K562 (cell line): ENCODE measurements around the gene ASB4. TPM values are rescaled to one million over a fixed set of nuclear protein-coding genes. Genes with fewer than 3 reads are reported as not detected.

Experiments used
- ATAC-seq: fragments of 200-7000 bp; cut with Tn5 transposase; 3 replicates; pipeline ENCODE4 v1.9.1; 2020; ENCODE audit warnings: moderate library complexity
- BruUV-seq: library from RNA; stranded (reverse); fragments of 400-500 nt; replicated peaks from 2 replicates; lab custom pipeline; 2021; lab: Mats Ljungman, UMichigan
- CTCF ChIA-PET: fragments of 300-600 bp; formaldehyde crosslinking; extraction: SDS; loops from one replicate; lab custom pipeline; 2021; ENCODE audit warnings: low intra/inter-chr PET ratio; lab: Yijun Ruan, JAX
- POLR2A ChIA-PET: fragments of 300-600, 350-650 bp; sonication (Branson Sonifier 250); formaldehyde crosslinking; extraction: SDS; loops from one replicate; lab custom pipeline; 2021; ENCODE audit warnings: antibody characterized with exemption, inconsistent platforms; lab: Yijun Ruan, JAX
- DNase-seq, 4 experiments: peaks; one replicate each; pipeline versions ENCODE4 v3.0.0 to v3.0.0-alpha.2; 2011 to 2018; ENCODE audit warnings: low spot score in 3 of 4, mixed read lengths in 3 of 4; ENCODE audit errors: extremely low read depth in 1 of 4
- FAIRE-seq: peaks from 2 replicates; lab custom pipeline; 2011; peaks lifted over from hg19 to GRCh38; lab: Jason Lieb, UNC
- H2AFZ ChIP-seq: 2 replicates; pipeline ENCODE4 v1.6.0; 2011; ENCODE audit warnings: low read depth, low read length, control low read depth, inconsistent platforms
- H3K27ac ChIP-seq: fragments of 200-600 bp; 3 replicates; pipeline ENCODE4 v1.8.0; 2011; ENCODE audit warnings: low read depth, mild to moderate bottlenecking, control low read depth, inconsistent platforms, low read length, moderate library complexity, mixed read lengths; ENCODE audit errors: extremely low read depth
- H3K27me3 ChIP-seq, 2 experiments: fragments of 300-600 bp in 1 of 2; 2 replicates in 1 of 2; 3 replicates in 1 of 2; pipeline versions ENCODE4 v1.6.0 to v1.8.0; 2011; ENCODE audit warnings: inconsistent platforms in 2 of 2, low read length in 2 of 2, mild to moderate bottlenecking in 1 of 2, mixed read lengths in 1 of 2, moderate library complexity in 1 of 2; ENCODE audit not compliant: control insufficient read depth in 2 of 2, insufficient read depth in 2 of 2
- H3K36me3 ChIP-seq: fragments of 300-600 bp; 3 replicates; pipeline ENCODE4 v1.8.0; 2011; ENCODE audit warnings: mild to moderate bottlenecking, low read length, inconsistent platforms; ENCODE audit not compliant: control insufficient read depth, insufficient read depth
- H3K4me1 ChIP-seq, 2 experiments: fragments of 200-600 bp in 1 of 2; replicated peaks in 1 of 2; 2 replicates in 1 of 2; 3 replicates in 1 of 2; pipeline versions ENCODE4 v1.5.1 to v1.8.0; 2011; ENCODE audit warnings: inconsistent platforms in 2 of 2, low read length in 2 of 2, mild to moderate bottlenecking in 1 of 2, mixed read lengths in 1 of 2, moderate library complexity in 1 of 2; ENCODE audit not compliant: control insufficient read depth in 2 of 2, insufficient read depth in 2 of 2
- H3K4me2 ChIP-seq: 2 replicates; pipeline ENCODE4 v1.6.1; 2011; ENCODE audit warnings: low read length, control low read depth, inconsistent platforms, mixed read lengths; ENCODE audit not compliant: insufficient read depth
- H3K4me3 ChIP-seq: fragments of 200-600 bp; sonication (generic), shearing (Covaris generic); 2 replicates; pipeline ENCODE4 v1.5.1; 2016; ENCODE audit warnings: control low read depth, inconsistent platforms
- H3K79me2 ChIP-seq: fragments of 200-600 bp; 3 replicates; pipeline ENCODE4 v1.8.0; 2011; ENCODE audit warnings: low read length, inconsistent platforms; ENCODE audit not compliant: control insufficient read depth, insufficient read depth
- H3K9ac ChIP-seq, 2 experiments: 2 replicates each; pipeline versions ENCODE4 v1.6.0 to v1.6.1; 2011; ENCODE audit warnings: low read depth in 2 of 2, low read length in 2 of 2, control low read depth in 1 of 2, inconsistent platforms in 1 of 2, mild to moderate bottlenecking in 1 of 2, mixed read lengths in 1 of 2; ENCODE audit not compliant: insufficient read depth in 1 of 2
- H3K9me1 ChIP-seq: one replicate; pipeline ENCODE4 v1.6.0; 2011; ENCODE audit warnings: inconsistent platforms, mild to moderate bottlenecking, low read length, moderate library complexity; ENCODE audit not compliant: control insufficient read depth, insufficient read depth
- H3K9me3 ChIP-seq: replicated peaks from 2 replicates; pipeline ENCODE4 v1.5.1; 2011; ENCODE audit warnings: low read depth, low read length, inconsistent platforms; ENCODE audit not compliant: control insufficient read depth, insufficient read depth
- H4K20me1 ChIP-seq: replicated peaks from 2 replicates; pipeline ENCODE4 v1.6.1; 2011; ENCODE audit warnings: low read length, inconsistent platforms, mixed read lengths; ENCODE audit not compliant: control insufficient read depth, insufficient read depth
- IRF2 ChIP-seq: sonication (generic); formaldehyde crosslinking; IDR thresholded peaks from 2 replicates; pipeline ENCODE4 v1.8.1; 2022; ENCODE audit warnings: mild to moderate bottlenecking, missing genetic modification reagents
- NFRKB ChIP-seq: fragments of 450-650 bp; IDR thresholded peaks from 2 replicates; pipeline ENCODE4 v1.6.1; 2016; ENCODE audit warnings: low read depth
- PCBP1 ChIP-seq: fragments of 200-400 bp; formaldehyde crosslinking; IDR thresholded peaks from 2 replicates; pipeline ENCODE4 v1.6.1; 2018; ENCODE audit warnings: mild to moderate bottlenecking, low read depth, low read length; ENCODE audit not compliant: poor library complexity, severe bottlenecking
- POLR2B ChIP-seq: fragments of 450-650 bp; IDR thresholded peaks from 2 replicates; pipeline ENCODE4 v1.6.1; 2018; ENCODE audit warnings: low read depth; ENCODE audit not compliant: partially characterized antibody
- TFAM ChIP-seq: fragments of 250-450 bp; sonication (Bioruptor Pico); conservative IDR thresholded peaks from 2 replicates; pipeline ENCODE4 v1.5.0; 2021; ENCODE audit warnings: mild to moderate bottlenecking, moderate library complexity
- ZNF695 ChIP-seq: fragments of 450-650 bp; formaldehyde crosslinking; IDR thresholded peaks from 2 replicates; pipeline ENCODE4 v1.4.0; 2020; ENCODE audit warnings: mild to moderate bottlenecking, moderate library complexity
- WGBS: fragments of 100-300 bp; shearing (Covaris generic); methylation state at CpG from one replicate; pipeline ENCODE4 v1.1.6; 2016; ENCODE audit warnings: low coverage, mixed read lengths; ENCODE audit not compliant: insufficient coverage; ENCODE audit errors: missing lambda C conversion rate; 5-methylcytosine and 5-hydroxymethylcytosine counted together
- in situ Hi-C: fragments of 300-500 bp; cut with MboI; formaldehyde crosslinking; loops from 4 replicates; pipeline ENCODE4 v1.15.0; 2018; ENCODE audit warnings: inconsistent platforms, mixed read lengths
- intact Hi-C: fragments of 100-400 bp; cut with micrococcal nuclease; formaldehyde crosslinking; loops from 2 replicates; pipeline ENCODE4 v1.14.2; 2022
- polyA plus RNA-seq, 8 experiments: library from polyadenylated mRNA; depleted of rRNA in 4 of 8; stranded (reverse) in 5 of 8; unstranded in 3 of 8; fragments of >200 nt; fragmentation: Nextera tagmentation in 2 of 8; fragmentation: Illumina TruSeq in 1 of 8; extraction: Ambion mirVana in 2 of 8; extraction: Trizol in 1 of 8; gene quantifications; 2 replicates each; pipeline versions ENCODE4 v1.2.1 to v1.2.3, GENCODE V29; 2011 to 2014; ENCODE audit warnings: inconsistent platforms in 1 of 8, missing spikeins in 1 of 8
- total RNA-seq, 7 experiments: library from RNA; depleted of rRNA in 6 of 7; stranded (reverse); fragments of >200 nt in 6 of 7; fragmentation: Illumina TruSeq in 2 of 7; extraction: Trizol in 2 of 7; gene quantifications; 2 replicates each; pipeline versions ENCODE4 v1.2.1 to v1.2.3, GENCODE V29; 2011 to 2021; ENCODE audit warnings: low replicate concordance in 1 of 7
- TF ChIP-seq, protein P1 (sequence below): fragments of 250-450 bp; sonication (Bioruptor Pico); IDR thresholded peaks from 2 replicates; pipeline ENCODE4 v1.8.0; 2021; ENCODE audit warnings: mild to moderate bottlenecking, moderate library complexity
- TF ChIP-seq, protein P2 (sequence below): sonication (generic); formaldehyde crosslinking; IDR thresholded peaks from 2 replicates; pipeline ENCODE4 v1.9.0; 2022; ENCODE audit warnings: mild to moderate bottlenecking, missing genetic modification reagents

Gene ASB4
- total and polyA plus RNA-seq, 9 of the 15 experiments (the other 6 are each of a cell fraction or from before 2014, with no cell fraction given), result 0.03 to 0.07 TPM; not detected in 7

DNA sequence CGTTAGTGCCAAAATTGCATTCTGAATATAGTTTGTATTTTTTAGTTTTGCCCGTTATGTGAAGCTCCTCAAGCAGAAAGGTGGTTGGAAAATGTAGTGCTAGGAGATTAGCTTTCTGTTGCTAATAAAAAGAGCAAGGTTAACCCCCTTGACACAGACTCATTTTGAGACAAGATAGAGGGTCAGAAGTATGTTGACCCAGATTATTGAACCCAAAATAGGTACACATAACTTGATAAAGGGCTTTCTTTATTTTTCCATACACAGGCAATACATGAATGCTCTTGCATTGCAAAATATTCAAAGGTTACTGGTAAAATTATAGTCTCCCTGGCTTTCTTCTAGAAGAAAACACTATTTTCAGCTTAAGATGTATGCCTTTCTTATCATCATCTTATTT lies 40.9 kb upstream of the ASB4 start:
- intact Hi-C loops, result no loop called here
- H3K4me3 ChIP-seq, result no peak overlapping the region
- WGBS, result 2% methylated on average over 2 of the region's 2 CpGs
- H3K27me3 ChIP-seq, result no peaks in the 10 kb centered on the region; a peak in 3 of 5 replicates
- H3K4me2 ChIP-seq, result no peak overlapping the region
- no peak overlapping the region for H2AFZ ChIP-seq
- TF ChIP-seq IRF2 (no peak), PCBP1 (no peak), NFRKB (no peak), TFAM (no peak), POLR2B (no peak), ZNF695 (no peak)
- TF ChIP-seq, protein P1, sequence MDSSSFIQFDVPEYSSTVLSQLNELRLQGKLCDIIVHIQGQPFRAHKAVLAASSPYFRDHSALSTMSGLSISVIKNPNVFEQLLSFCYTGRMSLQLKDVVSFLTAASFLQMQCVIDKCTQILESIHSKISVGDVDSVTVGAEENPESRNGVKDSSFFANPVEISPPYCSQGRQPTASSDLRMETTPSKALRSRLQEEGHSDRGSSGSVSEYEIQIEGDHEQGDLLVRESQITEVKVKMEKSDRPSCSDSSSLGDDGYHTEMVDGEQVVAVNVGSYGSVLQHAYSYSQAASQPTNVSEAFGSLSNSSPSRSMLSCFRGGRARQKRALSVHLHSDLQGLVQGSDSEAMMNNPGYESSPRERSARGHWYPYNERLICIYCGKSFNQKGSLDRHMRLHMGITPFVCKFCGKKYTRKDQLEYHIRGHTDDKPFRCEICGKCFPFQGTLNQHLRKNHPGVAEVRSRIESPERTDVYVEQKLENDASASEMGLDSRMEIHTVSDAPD, result no peak
- TF ChIP-seq, protein P2, sequence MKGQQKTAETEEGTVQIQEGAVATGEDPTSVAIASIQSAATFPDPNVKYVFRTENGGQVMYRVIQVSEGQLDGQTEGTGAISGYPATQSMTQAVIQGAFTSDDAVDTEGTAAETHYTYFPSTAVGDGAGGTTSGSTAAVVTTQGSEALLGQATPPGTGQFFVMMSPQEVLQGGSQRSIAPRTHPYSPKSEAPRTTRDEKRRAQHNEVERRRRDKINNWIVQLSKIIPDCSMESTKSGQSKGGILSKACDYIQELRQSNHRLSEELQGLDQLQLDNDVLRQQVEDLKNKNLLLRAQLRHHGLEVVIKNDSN (CRISPR knock-in tag), result no peak
- TF ChIP-seq, all 486 proteins: peak for 0
- Histone ChIP-seq H3K79me2 (no peaks in the 10 kb centered on the region), H4K20me1 (no peaks in the 10 kb centered on the region), H3K27ac (no peak overlapping the region), H3K4me1 (peaks cover 0 to 5% of the 10 kb centered on the region in 2 experiments; a peak in 1 of 5 replicates), H3K9ac (no peak overlapping the region), H3K9me1 (no peaks in the 10 kb centered on the region), H3K9me3 (no peaks in the 10 kb centered on the region), H3K36me3 (no peaks in the 10 kb centered on the region)
- FAIRE-seq (no peak), ATAC-seq (no peak), DNase-seq (no peak)
- BruUV-seq, result no TSS peak
- in situ Hi-C loops, result no loop called here
- POLR2A ChIA-PET, result interaction anchor here (1.5 kb wide), 1 partner anchor 10 kb away, joined by 4 read pairs; the partner anchor contains the start of gene PON2
- CTCF ChIA-PET, result no interaction called here
